Tongue (tissue), 3 donors: ENCODE data around the gene APBB2. TPM values are rescaled to one million over a fixed set of nuclear protein-coding genes. Genes with fewer than 3 reads are reported as not detected.
A peak's percentile ranks its signal among the peaks of the same experiment; 100 is the strongest.
"Not testable (repeated sequence)": the region's sequence is repeated elsewhere in the genome, so short reads cannot be mapped to it uniquely, and the experiment has no call there.

Experiments
- DNase-seq: peaks from one replicate; pipeline ENCODE4 v3.0.0-alpha.2; 2015
- small RNA-seq: library from RNA; depleted of rRNA; stranded (forward); fragments of <200 nt; gene quantifications from one replicate; pipeline ENCODE3, GENCODE V24; 2014; ENCODE audit warnings: low replicate concordance
- total RNA-seq: library from RNA; depleted of rRNA; stranded (reverse); fragments of >200 nt; gene quantifications from one replicate; pipeline ENCODE4 v1.2.3, GENCODE V29; 2014

APBB2 gene
- total RNA-seq, 1 donor from 2014 or later: 80.0 TPM

DNA sequence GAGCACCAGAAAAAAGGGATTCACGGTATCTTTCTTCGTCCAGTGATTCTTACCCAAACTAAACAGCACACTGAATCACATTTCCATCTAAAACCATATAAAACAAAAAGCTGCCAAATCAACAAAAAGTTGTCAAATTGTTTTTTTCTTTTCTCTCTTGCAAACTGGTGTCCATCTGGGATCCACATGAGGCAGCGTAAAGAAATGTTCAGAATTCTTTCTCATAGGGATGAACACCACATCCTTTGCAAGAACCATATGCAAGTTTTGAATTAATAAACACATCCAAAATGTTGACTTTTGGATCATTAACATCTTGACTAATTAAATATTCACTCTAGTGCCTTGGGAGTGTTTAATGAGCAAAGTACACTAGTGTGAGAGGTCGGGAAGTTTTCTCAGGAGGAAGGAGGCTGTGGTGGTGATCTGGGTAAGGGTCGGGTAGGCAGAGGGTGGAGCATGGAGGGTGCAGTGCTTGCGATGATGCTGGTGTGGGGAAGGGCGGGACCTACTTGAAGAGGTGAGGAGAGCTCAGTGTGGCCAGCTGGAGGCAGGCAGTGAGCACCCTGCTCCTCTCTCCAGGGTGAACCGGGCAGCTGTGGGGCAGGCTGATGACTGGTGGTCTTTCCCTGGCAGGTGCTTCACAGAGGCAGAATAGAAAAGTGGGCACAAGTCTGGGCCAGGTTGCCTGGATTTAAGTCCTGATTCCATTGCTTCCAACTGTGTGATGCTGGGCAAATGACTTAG is 391.7 kb downstream of the APBB2 start:
- DNase-seq: no peak

GRCh38 chr4:40820101-40820500 is 394.2 kb downstream of the APBB2 start:
- no peak for DNase-seq

GRCh38 chr4:40817157-40817556 is 397.2 kb downstream of the APBB2 start:
- not testable (repeated sequence) for DNase-seq

DNA sequence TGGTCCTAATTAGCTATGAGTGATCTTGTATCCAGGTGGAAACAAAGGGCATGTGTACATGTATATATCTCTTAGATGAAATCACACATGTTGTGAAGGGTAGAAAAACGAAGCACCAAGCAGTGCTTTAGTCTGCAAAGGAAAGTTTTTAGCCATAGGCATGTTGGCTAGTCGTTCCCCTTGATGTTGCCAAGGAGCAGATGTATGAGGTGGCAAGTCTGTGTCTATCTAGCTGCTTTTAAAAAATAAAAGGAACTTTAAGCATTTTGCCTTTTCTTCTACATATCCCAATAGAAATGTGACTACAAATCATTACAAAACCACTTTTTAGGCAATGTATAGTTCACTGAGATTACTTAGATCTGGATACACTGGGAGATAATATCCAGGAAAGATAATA is 401.5 kb downstream of the APBB2 start:
- no peak for DNase-seq

DNA sequence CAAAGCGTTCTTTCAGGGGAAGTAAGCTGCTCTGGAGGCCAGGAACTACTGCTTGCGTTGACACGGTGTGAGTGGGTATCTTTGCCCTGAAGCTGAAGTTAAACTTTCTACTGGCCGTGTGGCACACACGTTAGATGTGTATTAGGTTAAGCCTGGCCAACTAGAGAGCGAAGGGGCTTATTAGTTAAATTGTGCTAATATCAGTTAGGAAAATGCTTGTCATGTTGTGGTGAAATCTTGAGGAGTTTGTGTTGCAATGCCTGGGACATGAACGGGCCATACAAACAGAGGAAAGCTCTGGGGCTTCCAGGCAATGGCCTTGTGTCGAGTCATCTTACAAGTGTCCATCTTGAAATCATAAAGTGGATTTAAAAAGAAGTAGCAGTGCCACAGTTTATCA is 402.0 kb downstream of the APBB2 start:
- DNase-seq: no peak

DNA sequence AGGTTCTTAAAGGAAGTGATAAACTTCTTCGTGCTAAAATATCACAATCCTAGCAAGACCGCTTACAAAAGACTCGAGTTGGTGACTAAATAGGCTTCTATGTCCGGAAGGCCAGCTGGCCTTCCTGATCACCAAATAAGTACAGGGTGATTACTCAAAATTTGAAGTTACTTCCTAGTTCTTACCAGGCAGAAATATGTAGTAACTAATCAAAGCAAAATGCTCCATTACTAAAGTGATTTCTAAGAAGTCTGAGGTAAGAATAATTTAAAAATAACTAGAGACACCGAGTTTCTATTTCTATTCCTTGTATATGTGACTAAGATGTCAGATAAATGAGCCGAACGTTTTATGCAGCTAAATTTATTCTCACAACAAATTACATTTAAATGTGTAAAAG is 402.4 kb downstream of the APBB2 start:
- no peak for DNase-seq

DNA sequence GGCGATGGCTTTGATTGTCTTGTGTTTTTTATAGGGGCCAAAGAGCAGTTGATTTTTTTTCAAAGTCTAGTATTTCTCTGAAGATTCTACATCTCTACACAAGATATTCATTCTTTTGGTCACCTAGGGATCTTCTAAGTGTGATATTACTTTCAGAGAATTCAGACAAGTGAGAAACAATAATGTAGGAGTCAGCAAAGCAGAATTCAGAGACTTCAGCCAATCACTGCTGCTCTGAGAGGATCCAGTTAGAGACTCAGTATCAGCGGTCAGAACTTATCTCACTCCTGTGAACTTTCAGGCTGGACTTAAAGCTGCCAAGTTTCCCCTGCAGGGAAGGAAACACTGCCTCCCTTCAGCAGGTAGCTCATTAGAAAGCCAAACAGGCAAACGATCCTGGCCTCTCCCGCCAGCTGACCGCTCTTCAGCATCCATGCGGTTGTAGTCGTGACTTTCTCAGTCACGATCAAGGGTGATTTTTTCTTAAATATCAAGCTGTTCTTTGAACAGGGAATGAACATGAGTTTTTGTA is 405.4 kb downstream of the APBB2 start:
- no peak for DNase-seq

- DNase-seq: no peak
These were observed 409.7 kb downstream of the APBB2 start for GRCh38 chr4:40804598-40804997.

DNA sequence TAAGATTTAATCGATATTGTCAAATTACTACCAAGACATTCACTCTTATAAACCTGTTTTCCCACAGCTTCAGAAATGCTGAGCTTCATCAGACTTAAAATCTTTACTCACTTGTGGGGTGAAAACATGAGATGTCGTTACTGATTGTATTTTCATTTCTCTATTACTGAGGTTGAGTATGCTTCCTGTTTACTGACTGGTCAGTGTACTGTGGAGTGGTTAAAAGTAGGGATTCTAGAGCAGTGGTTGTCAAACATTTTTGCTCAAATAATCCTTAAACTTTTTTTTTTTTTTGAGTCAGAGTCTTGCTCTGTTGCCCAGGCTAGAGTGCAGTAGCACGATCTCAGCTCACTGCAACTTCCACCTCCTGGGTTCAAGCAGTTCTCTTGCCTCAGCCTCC is 414.3 kb downstream of the APBB2 start:
- DNase-seq: no peak

DNA sequence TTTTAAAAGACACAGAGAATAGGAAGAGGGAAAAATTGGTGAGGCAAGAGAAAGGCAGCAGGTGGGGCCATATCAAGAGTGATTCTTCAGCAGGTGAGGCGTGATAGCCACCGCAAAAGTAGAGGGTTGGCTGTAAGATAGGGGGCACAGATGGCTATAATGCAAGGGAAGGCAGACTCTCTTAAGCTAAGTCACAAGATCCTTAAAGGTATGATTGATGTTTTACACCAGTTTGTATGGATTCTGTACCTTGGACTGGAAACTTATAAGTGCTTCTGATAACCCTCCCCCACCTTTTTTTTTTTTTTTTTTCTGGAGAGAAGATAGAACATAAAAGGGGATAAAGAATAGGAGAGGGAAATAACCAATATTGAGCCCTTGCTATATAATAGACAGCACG is 424.6 kb downstream of the APBB2 start:
- DNase-seq: no peak

GRCh38 chr4:40789031-40789430 is 425.3 kb downstream of the APBB2 start:
- no peak for DNase-seq

GRCh38 chr4:40788331-40788730 is 426.0 kb downstream of the APBB2 start:
- DNase-seq: no peak

DNA sequence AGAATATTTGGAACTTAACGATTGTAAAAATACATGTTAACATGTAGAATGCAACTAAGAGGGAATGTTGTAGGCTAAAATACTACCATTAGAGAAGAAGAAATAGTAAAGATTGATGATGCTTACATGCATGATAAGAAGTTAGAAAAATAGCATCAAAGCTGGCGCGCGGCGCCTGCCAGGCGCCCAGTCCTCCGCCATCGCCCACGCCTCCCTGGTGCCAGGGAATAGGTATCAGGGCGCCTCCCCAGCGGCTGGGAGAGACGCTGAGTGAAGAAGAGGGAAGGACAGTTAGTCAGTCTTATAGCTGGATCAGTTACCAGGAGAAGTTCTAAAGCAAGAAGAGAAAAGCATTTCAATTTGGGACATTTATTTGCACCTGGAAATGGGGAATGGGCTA is 428.6 kb downstream of the APBB2 start:
- no peak for DNase-seq

DNA sequence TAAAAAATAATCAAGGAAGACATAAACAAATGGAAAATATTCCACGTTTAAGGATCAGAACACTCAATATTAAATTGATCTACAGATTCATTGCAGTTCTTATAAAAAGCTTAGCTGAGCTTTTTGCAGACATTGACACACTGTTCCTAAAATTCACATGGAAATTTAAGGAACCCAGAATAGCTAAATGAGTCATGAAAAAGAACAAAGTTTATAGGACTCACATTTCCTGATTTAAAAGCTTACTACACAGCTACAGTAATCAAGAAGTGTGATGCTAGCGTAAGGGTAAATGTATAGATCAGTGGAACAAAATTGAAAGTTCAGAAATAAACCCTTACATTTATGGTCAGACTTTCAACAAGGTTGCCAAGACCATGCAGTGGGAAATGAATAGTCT is 431.5 kb downstream of the APBB2 start:
- DNase-seq: no peak

- no peak for DNase-seq
These were observed 436.3 kb downstream of the APBB2 start for GRCh38 chr4:40778090-40778489.

DNA sequence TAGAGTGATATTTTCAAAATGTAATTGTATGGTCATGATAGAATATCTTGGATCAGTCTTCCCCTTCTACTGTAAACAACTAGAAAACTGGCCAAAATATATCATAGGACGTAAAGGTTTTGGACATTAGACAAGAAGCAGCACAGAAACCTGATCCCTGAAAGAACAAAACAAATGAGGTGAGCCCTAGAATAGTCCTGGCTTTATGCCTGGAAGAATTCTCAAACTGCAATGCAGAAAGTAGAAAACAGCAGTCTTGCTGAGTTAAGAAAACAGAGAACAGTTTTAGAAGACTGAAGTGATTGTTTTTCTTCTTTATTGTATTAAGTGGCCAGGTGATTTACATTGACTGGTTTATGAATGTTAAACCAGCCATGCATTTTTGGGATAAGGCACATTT is 445.1 kb downstream of the APBB2 start:
- peak; percentile 70 for DNase-seq

DNA sequence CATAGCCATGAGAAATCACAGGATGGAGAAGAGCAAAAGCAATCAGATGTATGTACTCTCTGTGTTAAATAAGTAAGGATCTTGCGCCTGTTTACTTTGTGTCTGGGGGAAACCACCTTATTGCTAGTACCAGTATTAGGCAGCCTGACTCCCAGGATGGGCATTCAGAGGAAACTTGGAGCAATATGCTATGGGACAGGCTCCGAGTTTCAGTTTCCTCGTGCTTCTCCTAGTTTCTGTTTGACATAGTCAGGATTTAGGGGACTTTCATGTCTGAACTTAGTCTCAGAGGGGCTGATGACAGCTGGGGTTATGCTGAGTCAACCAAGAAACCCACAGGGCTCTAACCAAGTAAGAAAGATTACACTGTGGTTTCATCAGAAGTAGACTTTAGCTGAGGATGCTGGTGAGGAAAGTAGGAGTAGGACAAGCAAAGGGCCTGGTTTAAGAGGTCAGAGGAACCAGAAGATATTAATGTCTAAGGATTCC is 451.1 kb downstream of the APBB2 start:
- DNase-seq: no peak

Small RNAs within 50 kb of the gene (small RNA-seq; reads per million reads assigned to genes)
- gene RF00019: not detected
- gene RNA5SP160: not detected
- not detected for gene RNU6-1195P
- gene RNU6-836P: not detected

Other genes with a start within 250 kb of the APBB2 start
- gene UCHL1, start 42.4 kb upstream of the APBB2 start, total RNA-seq: 32.9 TPM